Spleen (tissue), 11 donors: ENCODE measurements around the gene DDX46. TPM values are rescaled to one million over a fixed set of nuclear protein-coding genes. Genes with fewer than 3 reads are reported as not detected.

ENCODE experiments used
- DNase-seq: peaks from one replicate; pipeline ENCODE4 v3.0.0-alpha.2; 2020
- H3K27ac ChIP-seq, 8 donors: fragments of 200-600 bp; sonication (generic) in 7 of 8; 1 replicate in 4 of 8; 2 replicates in 4 of 8; pipeline versions ENCODE4 v1.5.0 to v1.8.0; 2016 to 2021; ENCODE audit warnings: inconsistent platforms in 4 of 8, mild to moderate bottlenecking in 4 of 8, moderate library complexity in 1 of 8
- H3K27me3 ChIP-seq, 7 donors: fragments of 200-600 bp; sonication (generic) in 6 of 7; replicated peaks in 1 of 7; 1 replicate in 4 of 7; 2 replicates in 3 of 7; pipeline versions ENCODE4 v1.5.0 to v1.8.0; 2016 to 2021; ENCODE audit warnings: inconsistent platforms in 3 of 7, mild to moderate bottlenecking in 1 of 7
- H3K36me3 ChIP-seq, 6 donors: fragments of 200-600 bp; sonication (generic) in 5 of 6; 1 replicate in 4 of 6; 2 replicates in 2 of 6; pipeline versions ENCODE4 v1.5.0 to v1.8.0; 2016 to 2021; ENCODE audit warnings: inconsistent platforms in 2 of 6
- H3K4me1 ChIP-seq, 6 donors: fragments of 200-600 bp; sonication (generic) in 5 of 6; 1 replicate in 3 of 6; 2 replicates in 3 of 6; pipeline versions ENCODE4 v1.5.0 to v1.8.0; 2016 to 2021; ENCODE audit warnings: inconsistent platforms in 3 of 6
- H3K4me3 ChIP-seq, 8 donors: fragments of 200-600 bp; sonication (generic) in 7 of 8; 1 replicate in 4 of 8; 2 replicates in 4 of 8; pipeline versions ENCODE4 v1.5.0 to v1.8.0; 2016 to 2021; ENCODE audit warnings: inconsistent platforms in 4 of 8, mild to moderate bottlenecking in 4 of 8, moderate library complexity in 2 of 8
- H3K9me3 ChIP-seq, 8 donors: fragments of 200-600 bp; sonication (generic) in 7 of 8; 1 replicate in 4 of 8; 2 replicates in 4 of 8; pipeline versions ENCODE4 v1.5.0 to v1.8.0; 2016 to 2021; ENCODE audit warnings: inconsistent platforms in 4 of 8
- POLR2A ChIP-seq, 3 donors: fragments of 450-650 bp; IDR thresholded peaks; one replicate each; pipeline ENCODE4 v1.5.1; 2017; ENCODE audit warnings: antibody characterized with exemption in 3 of 3, mild to moderate bottlenecking in 1 of 3
- POLR2AphosphoS5 ChIP-seq, 3 donors: sonication (generic); formaldehyde crosslinking; IDR thresholded peaks; one replicate each; pipeline ENCODE4 v1.5.1; 2017; ENCODE audit warnings: antibody characterized with exemption in 3 of 3
- WGBS, 5 donors: extraction: QIAGEN DNeasy Blood & Tissue Kit in 3 of 5; methylation state at CpG; one replicate each; pipeline versions ENCODE4 v1.1.5 to v1.1.7; 2013 to 2018; 5-methylcytosine and 5-hydroxymethylcytosine counted together
- intact Hi-C: fragments of 100-400 bp; cut with DNase I; formaldehyde crosslinking; loops from one replicate; pipeline ENCODE4 v1.15.0; 2023; ENCODE audit warnings: low total_unique reads
- polyA plus RNA-seq, 3 donors: library from polyadenylated mRNA; stranded (reverse); fragments of 200-250 nt; gene quantifications; one replicate each; pipeline ENCODE4 v1.2.1, GENCODE V29; 2013
- total RNA-seq, 7 donors: library from RNA; depleted of rRNA in 3 of 7; stranded (reverse); fragments of >200 nt in 3 of 7; fragmentation: NEBNext Ultra II Directional in 4 of 7; extraction: Animal tissue kit (Norgen Biotek cat#: 25700) in 4 of 7; gene quantifications; one replicate each; pipeline versions ENCODE4 v1.1.0 to v1.2.1, GENCODE V29; 2016 to 2021
- TF ChIP-seq, protein P1 (sequence below), 11 experiments: fragments of 200-600 bp in 7 of 11; fragments of 450-650 bp in 4 of 11; sonication (generic) in 4 of 11; IDR thresholded peaks in 8 of 11; conservative IDR thresholded peaks in 3 of 11; 1 replicate in 7 of 11; 2 replicates in 4 of 11; pipeline versions ENCODE4 v1.4.0 to v1.8.0; 2016 to 2021; ENCODE audit warnings: antibody characterized with exemption in 11 of 11, inconsistent platforms in 4 of 11, mild to moderate bottlenecking in 1 of 11
- donor health status: healthy with polysubstance abuse.
- donor health status: DM: no; HTN: no; CAD: no; lungs with moderate emphysema.
- donor health status: DM: no; HTN: no; CAD: no.
- donor health status: Bipolar disorder and iron deficiency.
- donor health status: healthy.
- donor health status: DM: no; HTN: no; CAD: no.
- donor health status: DM: yes; HTN: yes; CAD: no.

DDX46 gene
- total and polyA plus RNA-seq, 10 donors, result 10.7 to 74.2 (median 53.9) TPM

DNA sequence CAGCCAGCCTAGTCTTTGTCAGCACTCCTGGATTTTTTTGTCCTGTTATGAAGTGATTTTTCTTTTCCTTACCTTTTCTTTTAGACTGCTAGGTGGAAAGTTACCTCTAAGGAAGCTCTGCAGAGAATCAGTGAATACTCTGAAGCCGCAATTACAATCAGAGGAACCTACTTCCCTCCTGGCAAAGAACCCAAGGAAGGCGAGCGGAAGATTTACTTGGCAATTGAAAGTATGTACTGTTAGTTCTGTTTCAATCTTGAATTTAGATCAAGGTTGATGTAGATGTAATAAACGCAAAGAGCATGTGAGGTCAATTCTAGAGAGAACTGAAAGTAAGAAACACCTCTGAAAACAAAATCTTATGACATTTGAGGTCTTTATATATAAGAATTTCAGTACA, 60.2 kb downstream of the DDX46 start:
- no peak for DNase-seq
- peaks cover 6 to 100% (median 73%) of the 10 kb centered on the region in 6 donors for H3K36me3 ChIP-seq
- H3K9me3 ChIP-seq, result no peaks in the 10 kb centered on the region
- TF ChIP-seq POLR2A (IDR thresholded peaks at IDR 0.05) (no peak), POLR2AphosphoS5 (IDR thresholded peaks at IDR 0.05) (no peak)
- TF ChIP-seq, protein P1, sequence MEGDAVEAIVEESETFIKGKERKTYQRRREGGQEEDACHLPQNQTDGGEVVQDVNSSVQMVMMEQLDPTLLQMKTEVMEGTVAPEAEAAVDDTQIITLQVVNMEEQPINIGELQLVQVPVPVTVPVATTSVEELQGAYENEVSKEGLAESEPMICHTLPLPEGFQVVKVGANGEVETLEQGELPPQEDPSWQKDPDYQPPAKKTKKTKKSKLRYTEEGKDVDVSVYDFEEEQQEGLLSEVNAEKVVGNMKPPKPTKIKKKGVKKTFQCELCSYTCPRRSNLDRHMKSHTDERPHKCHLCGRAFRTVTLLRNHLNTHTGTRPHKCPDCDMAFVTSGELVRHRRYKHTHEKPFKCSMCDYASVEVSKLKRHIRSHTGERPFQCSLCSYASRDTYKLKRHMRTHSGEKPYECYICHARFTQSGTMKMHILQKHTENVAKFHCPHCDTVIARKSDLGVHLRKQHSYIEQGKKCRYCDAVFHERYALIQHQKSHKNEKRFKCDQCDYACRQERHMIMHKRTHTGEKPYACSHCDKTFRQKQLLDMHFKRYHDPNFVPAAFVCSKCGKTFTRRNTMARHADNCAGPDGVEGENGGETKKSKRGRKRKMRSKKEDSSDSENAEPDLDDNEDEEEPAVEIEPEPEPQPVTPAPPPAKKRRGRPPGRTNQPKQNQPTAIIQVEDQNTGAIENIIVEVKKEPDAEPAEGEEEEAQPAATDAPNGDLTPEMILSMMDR (IDR thresholded peaks at IDR 0.05 in 8 of 11, conservative IDR thresholded peaks at IDR 0.05 in 3 of 11), result no peak
- 90 to 93% (median 93%) methylated on average over 4 of the region's 4 CpGs for WGBS, 5 donors
- no peak overlapping the region for H3K4me3 ChIP-seq
- H3K27me3 ChIP-seq, result no peaks in the 10 kb centered on the region
- intact Hi-C loops, result no loop called here
- H3K27ac ChIP-seq, result no peak overlapping the region
- peaks cover 0 to 8% (median 4%) of the 10 kb centered on the region in 6 donors for H3K4me1 ChIP-seq

DNA sequence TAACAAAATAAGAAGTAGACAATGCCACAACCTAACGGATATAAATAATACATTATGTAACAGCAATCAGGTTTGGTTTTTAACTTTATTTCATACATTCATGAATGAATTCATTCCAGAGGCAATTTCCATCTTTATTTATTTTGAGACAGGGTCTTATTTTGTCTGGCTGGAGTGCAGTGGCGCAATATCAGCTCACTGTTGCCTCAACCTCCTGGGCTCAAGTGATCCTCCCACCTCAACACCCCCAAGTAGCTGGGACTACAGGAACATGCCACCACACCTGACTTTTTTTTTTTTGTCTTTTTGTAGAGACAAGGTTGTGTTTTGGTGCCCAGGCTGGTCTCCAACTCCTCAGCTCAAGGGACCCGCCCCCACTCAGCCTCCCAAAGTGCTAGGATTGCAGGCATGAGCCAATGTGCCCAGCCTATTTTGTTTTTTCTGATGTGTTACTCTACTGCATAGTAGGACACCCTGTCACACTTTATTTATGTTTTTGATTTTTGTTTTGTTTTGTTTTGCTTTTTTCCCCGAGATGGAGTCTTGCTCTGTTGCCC, 60.9 kb downstream of the DDX46 start:
- DNase-seq, result no peak
- intact Hi-C loops, result no loop called here
- Histone ChIP-seq H3K4me3 (no peak overlapping the region), H3K9me3 (no peaks in the 10 kb centered on the region), H3K27me3 (no peaks in the 10 kb centered on the region), H3K36me3 (peaks cover 6 to 100% (median 76%) of the 10 kb centered on the region in 6 donors), H3K4me1 (peaks cover 0 to 2% (median 0%) of the 10 kb centered on the region in 6 donors), H3K27ac (no peak overlapping the region)
- 94 to 98% (median 95%) methylated on average over 4 of the region's 4 CpGs for WGBS, 5 donors
- TF ChIP-seq, protein P1 (IDR thresholded peaks at IDR 0.05 in 8 of 11, conservative IDR thresholded peaks at IDR 0.05 in 3 of 11), result no peak
- TF ChIP-seq POLR2A (IDR thresholded peaks at IDR 0.05) (no peak), POLR2AphosphoS5 (IDR thresholded peaks at IDR 0.05) (no peak)

DNA sequence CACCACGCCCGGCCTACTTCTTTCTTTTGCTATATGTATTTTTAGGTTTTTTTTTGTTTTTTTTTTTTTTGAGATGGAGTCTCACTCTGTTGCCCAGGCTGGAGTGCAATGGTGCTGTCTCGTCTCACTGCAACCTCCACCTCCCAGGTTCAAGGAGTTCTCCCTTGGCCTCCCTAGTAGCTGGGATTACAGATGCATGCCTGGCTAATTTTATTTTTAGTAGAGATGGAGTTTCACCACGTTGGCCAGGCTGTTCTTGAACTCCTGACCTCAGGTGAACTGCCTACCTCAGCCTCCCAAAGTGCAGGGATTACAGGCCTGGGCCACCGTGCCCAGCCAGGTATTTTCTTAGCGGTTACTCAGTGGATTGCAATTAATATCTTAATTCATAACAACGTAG, 63.3 kb downstream of the DDX46 start:
- WGBS, 5 donors, result 85 to 95% (median 91%) methylated on average over 7 of the region's 7 CpGs
- DNase-seq, result no peak
- intact Hi-C loops, result no loop called here

DNA sequence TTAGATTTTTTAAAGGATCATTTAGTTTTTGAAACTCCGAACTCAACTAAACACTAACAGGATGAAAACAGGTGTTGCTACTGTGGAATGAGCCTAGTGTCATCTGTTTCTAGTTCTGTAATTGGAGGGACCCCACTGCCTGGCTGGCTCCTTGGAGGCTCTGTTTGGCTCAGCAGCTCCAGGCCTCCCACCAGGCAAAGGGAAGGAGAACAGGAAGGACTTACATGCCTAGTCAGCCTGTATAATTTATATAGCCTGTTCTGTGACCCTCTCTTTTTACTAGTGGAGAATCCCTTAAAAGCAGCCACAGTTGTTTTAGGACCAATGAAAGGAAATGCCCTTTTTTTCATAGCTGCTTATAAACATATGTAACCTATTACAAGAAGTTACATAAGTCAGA, 66.1 kb downstream of the DDX46 start:
- peaks cover 0 to 98% (median 61%) of the 10 kb centered on the region in 6 donors for H3K36me3 ChIP-seq
- TF ChIP-seq POLR2A (IDR thresholded peaks at IDR 0.05) (no peak), POLR2AphosphoS5 (IDR thresholded peaks at IDR 0.05) (no peak)
- TF ChIP-seq, protein P1 (IDR thresholded peaks at IDR 0.05 in 8 of 11, conservative IDR thresholded peaks at IDR 0.05 in 3 of 11), result no peak

More for the DNA sequence above, 63.3 kb downstream of the DDX46 start:
- H3K4me1 ChIP-seq, result peaks cover 0 to 17% (median 0%) of the 10 kb centered on the region in 6 donors
- peaks cover 2 to 98% (median 65%) of the 10 kb centered on the region in 6 donors for H3K36me3 ChIP-seq
- no peaks in the 10 kb centered on the region for H3K9me3 ChIP-seq
- H3K4me3 ChIP-seq, result no peak overlapping the region
- no peak overlapping the region for H3K27ac ChIP-seq
- TF ChIP-seq POLR2A (IDR thresholded peaks at IDR 0.05), result no peak
- TF ChIP-seq POLR2AphosphoS5 (IDR thresholded peaks at IDR 0.05), result no peak
- TF ChIP-seq, protein P1 (IDR thresholded peaks at IDR 0.05 in 8 of 11, conservative IDR thresholded peaks at IDR 0.05 in 3 of 11), result no peak
- H3K27me3 ChIP-seq, result no peaks in the 10 kb centered on the region

More for the DNA sequence above, 66.1 kb downstream of the DDX46 start:
- no peaks in the 10 kb centered on the region for H3K9me3 ChIP-seq
- no peak overlapping the region for H3K27ac ChIP-seq
- peaks cover 0 to 17% (median 0%) of the 10 kb centered on the region in 6 donors for H3K4me1 ChIP-seq
- H3K4me3 ChIP-seq, result no peak overlapping the region
- DNase-seq, result no peak
- H3K27me3 ChIP-seq, result no peaks in the 10 kb centered on the region
- intact Hi-C loops, result no loop called here
- WGBS, 5 donors, result 91 to 100% (median 100%) methylated on average over 1 of the region's 1 CpG
